Osteoblast (primary cell): ENCODE data around the gene PTF1A. TPM values are rescaled to one million over a fixed set of nuclear protein-coding genes. Genes with fewer than 3 reads are reported as not detected.

Source experiments
- DNase-seq: peaks from one replicate; pipeline ENCODE4 v3.0.0; 2011; ENCODE audit warnings: low spot score, mixed read lengths; ENCODE audit not compliant: insufficient read length; ENCODE audit errors: missing footprints
- H2AFZ ChIP-seq: 2 replicates; pipeline ENCODE4 v1.6.0; 2011; ENCODE audit warnings: mild to moderate bottlenecking, low read length
- H3K27ac ChIP-seq: 2 replicates; pipeline ENCODE4 v1.5.1; 2011; ENCODE audit warnings: mild to moderate bottlenecking, low read depth, low read length, moderate library complexity
- H3K27me3 ChIP-seq: 2 replicates; pipeline ENCODE4 v1.6.0; 2012; ENCODE audit warnings: mild to moderate bottlenecking, control low read depth, inconsistent platforms, low read length, moderate library complexity; ENCODE audit not compliant: insufficient read depth
- H3K36me3 ChIP-seq: 2 replicates; pipeline ENCODE4 v1.5.1; 2011; ENCODE audit warnings: mild to moderate bottlenecking, low read length, control low read depth, moderate library complexity; ENCODE audit not compliant: insufficient read depth
- H3K4me1 ChIP-seq: 2 replicates; pipeline ENCODE4 v1.5.1; 2011; ENCODE audit warnings: mild to moderate bottlenecking, low read length, control low read depth, moderate library complexity; ENCODE audit not compliant: insufficient read depth
- H3K4me2 ChIP-seq: 2 replicates; pipeline ENCODE4 v1.6.0; 2011; ENCODE audit warnings: mild to moderate bottlenecking, low read length; ENCODE audit not compliant: insufficient read depth
- H3K4me3 ChIP-seq: fragments of 200-600 bp; sonication (generic); 3 replicates; pipeline ENCODE4 v1.5.1; 2012; ENCODE audit warnings: mild to moderate bottlenecking, low read length, inconsistent platforms; ENCODE audit not compliant: insufficient read depth
- H3K79me2 ChIP-seq: 2 replicates; pipeline ENCODE4 v1.6.0; 2012; ENCODE audit warnings: mild to moderate bottlenecking, low read length, control low read depth, inconsistent platforms; ENCODE audit not compliant: insufficient read depth
- H3K9me3 ChIP-seq: 2 replicates; pipeline ENCODE4 v1.5.1; 2011; ENCODE audit warnings: low read depth, low read length, control low read depth
- H4K20me1 ChIP-seq: 2 replicates; pipeline ENCODE4 v1.6.0; 2012; ENCODE audit warnings: mild to moderate bottlenecking, low read length, control low read depth; ENCODE audit not compliant: insufficient read depth
- total RNA-seq: library from RNA; depleted of rRNA; stranded (reverse); fragments of >200 nt; gene quantifications from 2 replicates; pipeline ENCODE4 v1.2.3, GENCODE V29; 2012
- TF ChIP-seq, protein P1 (sequence below): IDR thresholded peaks from 2 replicates; pipeline ENCODE4 v1.5.1; 2011; ENCODE audit warnings: mild to moderate bottlenecking, low read depth, low read length, moderate library complexity; ENCODE audit errors: extremely low read depth

The PTF1A gene
- total RNA-seq, 1 donor, result not detected

DNA sequence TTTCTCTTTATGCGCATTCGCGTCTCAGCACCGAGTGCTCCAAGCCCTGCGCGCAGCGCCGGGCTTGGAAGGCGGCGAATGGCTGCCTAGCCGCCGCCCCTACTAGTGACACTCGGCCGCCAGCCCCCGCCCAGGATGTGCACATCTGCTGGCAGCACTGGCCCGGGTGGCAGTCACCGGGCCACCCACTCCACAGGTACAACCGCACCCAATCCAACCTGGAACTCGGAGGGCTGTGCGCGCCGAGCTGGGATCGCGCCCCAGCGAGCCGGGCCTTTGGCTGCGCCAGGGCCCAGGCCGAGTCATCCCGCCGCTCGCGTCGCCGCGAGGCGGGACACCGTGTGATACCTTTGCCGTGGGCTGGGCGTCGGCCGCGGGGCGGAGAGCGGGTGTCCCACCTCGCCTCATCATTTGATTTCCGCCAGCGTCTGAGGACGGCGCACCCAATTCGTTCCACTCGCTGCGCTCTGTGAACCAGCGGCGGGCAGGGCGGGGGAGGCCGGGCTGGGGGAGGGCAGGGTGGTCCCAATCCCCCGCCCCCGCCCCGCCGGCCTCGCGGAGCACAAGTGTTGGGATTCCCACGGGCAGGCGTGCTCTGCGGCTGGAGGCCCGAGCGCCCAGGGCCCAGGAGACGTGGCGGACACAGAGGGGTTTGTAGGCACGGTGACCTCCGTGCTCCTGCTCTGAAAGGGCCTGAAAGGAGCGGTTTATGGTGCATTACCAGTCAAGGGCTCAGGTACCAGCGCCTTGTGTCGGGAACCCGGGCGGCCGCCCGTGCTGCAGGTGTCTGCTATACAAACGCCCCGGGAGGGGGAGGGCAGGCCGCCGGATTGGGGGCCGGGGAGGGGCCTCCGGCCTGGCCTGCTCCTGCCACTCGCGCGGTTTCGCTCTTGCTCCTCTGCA, 17.8 kb upstream of the PTF1A start:
- Histone ChIP-seq H3K4me1 (no peaks in the 10 kb centered on the region), H2AFZ (no peak overlapping the region), H3K4me2 (no peak overlapping the region), H3K27ac (no peak overlapping the region), H4K20me1 (no peaks in the 10 kb centered on the region), H3K9me3 (no peaks in the 10 kb centered on the region), H3K79me2 (no peaks in the 10 kb centered on the region), H3K36me3 (no peaks in the 10 kb centered on the region), H3K27me3 (peaks cover 48% of the 10 kb centered on the region), H3K4me3 (no peak overlapping the region)
- peak; percentile 41 for DNase-seq
- TF ChIP-seq, protein P1, sequence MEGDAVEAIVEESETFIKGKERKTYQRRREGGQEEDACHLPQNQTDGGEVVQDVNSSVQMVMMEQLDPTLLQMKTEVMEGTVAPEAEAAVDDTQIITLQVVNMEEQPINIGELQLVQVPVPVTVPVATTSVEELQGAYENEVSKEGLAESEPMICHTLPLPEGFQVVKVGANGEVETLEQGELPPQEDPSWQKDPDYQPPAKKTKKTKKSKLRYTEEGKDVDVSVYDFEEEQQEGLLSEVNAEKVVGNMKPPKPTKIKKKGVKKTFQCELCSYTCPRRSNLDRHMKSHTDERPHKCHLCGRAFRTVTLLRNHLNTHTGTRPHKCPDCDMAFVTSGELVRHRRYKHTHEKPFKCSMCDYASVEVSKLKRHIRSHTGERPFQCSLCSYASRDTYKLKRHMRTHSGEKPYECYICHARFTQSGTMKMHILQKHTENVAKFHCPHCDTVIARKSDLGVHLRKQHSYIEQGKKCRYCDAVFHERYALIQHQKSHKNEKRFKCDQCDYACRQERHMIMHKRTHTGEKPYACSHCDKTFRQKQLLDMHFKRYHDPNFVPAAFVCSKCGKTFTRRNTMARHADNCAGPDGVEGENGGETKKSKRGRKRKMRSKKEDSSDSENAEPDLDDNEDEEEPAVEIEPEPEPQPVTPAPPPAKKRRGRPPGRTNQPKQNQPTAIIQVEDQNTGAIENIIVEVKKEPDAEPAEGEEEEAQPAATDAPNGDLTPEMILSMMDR, result no peak

GRCh38 chr10:23174977-23175512, 17.1 kb upstream of the PTF1A start:
- H3K9me3 ChIP-seq, result no peaks in the 10 kb centered on the region
- no peaks in the 10 kb centered on the region for H3K4me1 ChIP-seq
- no peak overlapping the region for H3K4me2 ChIP-seq
- TF ChIP-seq, protein P1, result no peak
- H4K20me1 ChIP-seq, result no peaks in the 10 kb centered on the region
- H3K36me3 ChIP-seq, result no peaks in the 10 kb centered on the region
- no peak overlapping the region for H3K4me3 ChIP-seq
- H2AFZ ChIP-seq, result no peak overlapping the region
- H3K79me2 ChIP-seq, result no peaks in the 10 kb centered on the region
- H3K27me3 ChIP-seq, result peaks cover 48% of the 10 kb centered on the region
- DNase-seq, result no peak
- no peak overlapping the region for H3K27ac ChIP-seq

DNA sequence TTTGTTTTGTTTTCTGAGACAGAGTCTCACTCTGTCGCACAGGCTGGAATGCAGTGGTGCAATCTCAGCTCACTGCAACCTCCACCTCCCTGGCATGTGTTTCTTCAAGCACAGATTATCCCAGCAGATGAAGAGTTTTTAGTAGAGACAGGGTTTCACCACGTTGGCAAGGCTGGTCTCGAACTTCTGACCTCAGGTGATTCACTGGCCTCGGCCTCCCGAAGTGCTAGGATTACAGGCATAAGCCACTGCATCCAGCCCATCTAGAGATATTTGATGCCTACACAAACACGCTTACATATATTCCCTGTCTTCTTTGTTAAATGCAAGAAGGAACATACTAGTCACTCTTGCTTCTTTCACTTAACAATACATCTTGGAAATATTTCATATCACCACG, 5.9 kb upstream of the PTF1A start:
- peaks cover 17% of the 10 kb centered on the region for H3K27me3 ChIP-seq
- no peak overlapping the region for H2AFZ ChIP-seq
- H3K4me2 ChIP-seq, result no peak overlapping the region
- H3K79me2 ChIP-seq, result no peaks in the 10 kb centered on the region
- no peak overlapping the region for H3K27ac ChIP-seq
- DNase-seq, result no peak
- no peaks in the 10 kb centered on the region for H3K36me3 ChIP-seq
- no peak overlapping the region for H3K4me3 ChIP-seq
- H3K9me3 ChIP-seq, result no peaks in the 10 kb centered on the region
- H4K20me1 ChIP-seq, result no peaks in the 10 kb centered on the region
- TF ChIP-seq, protein P1, result no peak
- no peaks in the 10 kb centered on the region for H3K4me1 ChIP-seq

DNA sequence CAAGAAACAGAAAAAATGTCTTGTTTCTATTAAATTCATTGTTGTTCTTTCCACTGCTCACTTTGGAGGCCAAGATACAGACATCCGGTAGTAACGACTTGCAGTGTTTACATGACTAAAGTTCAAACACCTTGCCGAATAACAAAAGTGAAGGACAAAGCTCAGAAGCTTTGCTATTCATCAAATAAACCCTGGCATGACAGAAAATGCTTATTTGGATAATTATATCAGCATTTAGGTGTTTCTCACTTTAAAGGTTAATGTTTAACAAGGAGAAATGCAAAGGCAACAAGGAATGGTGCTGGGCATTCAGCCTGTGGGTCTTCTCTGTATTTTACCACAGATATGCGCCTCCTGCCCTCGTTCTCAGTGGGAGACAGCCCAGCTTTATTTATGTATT, 5.4 kb upstream of the PTF1A start:
- Histone ChIP-seq H3K36me3 (no peaks in the 10 kb centered on the region), H4K20me1 (no peaks in the 10 kb centered on the region), H3K4me2 (no peak overlapping the region), H3K9me3 (no peaks in the 10 kb centered on the region), H3K4me1 (no peaks in the 10 kb centered on the region), H3K4me3 (no peak overlapping the region), H2AFZ (no peak overlapping the region), H3K79me2 (no peaks in the 10 kb centered on the region), H3K27me3 (peaks cover 23% of the 10 kb centered on the region), H3K27ac (no peak overlapping the region)
- TF ChIP-seq, protein P1, result no peak
- DNase-seq, result no peak
